GM21528 (cell line): ENCODE results near the gene NCOR1.
"Not testable (repeated sequence)": the region's sequence is repeated elsewhere in the genome, so short reads cannot be mapped to it uniquely, and the experiment has no call there.

Experiments used
- ATAC-seq: cut with Tn5 transposase; IDR thresholded peaks from one replicate; pipeline ENCODE4 v1.9.1; 2021; ENCODE audit warnings: mild to moderate bottlenecking, moderate library complexity; ENCODE audit not compliant: unreplicated experiment, low FRiP score

Gene NCOR1

GRCh38 chr17:16215965-16216316 is 607 bp upstream of the NCOR1 start:
- no peak for ATAC-seq

GRCh38 chr17:16215002-16215272 is 397 bp downstream of the NCOR1 start:
- ATAC-seq, result peak; percentile 42

- ATAC-seq, result peak; percentile 13
Measured at GRCh38 chr17:16214190-16215001, 938 bp downstream of the NCOR1 start.

GRCh38 chr17:16212793-16213192 is 2.5 kb downstream of the NCOR1 start:
- no peak for ATAC-seq

GRCh38 chr17:16211590-16211989 is 3.7 kb downstream of the NCOR1 start:
- no peak for ATAC-seq

- ATAC-seq, result not testable (repeated sequence)
Measured at GRCh38 chr17:16204763-16205162, 10.6 kb downstream of the NCOR1 start.

GRCh38 chr17:16202554-16203500 is 12.5 kb downstream of the NCOR1 start:
- not testable (repeated sequence) for ATAC-seq

GRCh38 chr17:16201693-16202131 is 13.6 kb downstream of the NCOR1 start:
- ATAC-seq, result not testable (repeated sequence)

GRCh38 chr17:16199093-16199492 is 16.2 kb downstream of the NCOR1 start:
- no peak for ATAC-seq

GRCh38 chr17:16197276-16197675 is 18.1 kb downstream of the NCOR1 start:
- no peak for ATAC-seq

- ATAC-seq, result not testable (repeated sequence)
Measured at GRCh38 chr17:16194307-16194835, 21.0 kb downstream of the NCOR1 start.

- ATAC-seq, result no peak
Measured at GRCh38 chr17:16191604-16192003, 23.7 kb downstream of the NCOR1 start.

GRCh38 chr17:16190703-16191360 is 24.5 kb downstream of the NCOR1 start:
- no peak for ATAC-seq

GRCh38 chr17:16189791-16190348 is 25.5 kb downstream of the NCOR1 start:
- no peak for ATAC-seq

GRCh38 chr17:16187642-16188041 is 27.7 kb downstream of the NCOR1 start:
- ATAC-seq, result no peak

GRCh38 chr17:16181581-16181980 is 33.8 kb downstream of the NCOR1 start:
- ATAC-seq, result no peak

GRCh38 chr17:16178836-16179235 is 36.5 kb downstream of the NCOR1 start:
- no peak for ATAC-seq

- ATAC-seq, result no peak
Measured at GRCh38 chr17:16171613-16172012, 43.7 kb downstream of the NCOR1 start.

GRCh38 chr17:16166766-16167165 is 48.6 kb downstream of the NCOR1 start:
- ATAC-seq, result not testable (repeated sequence)

- ATAC-seq, result no peak
Measured at GRCh38 chr17:16158714-16159113, 56.6 kb downstream of the NCOR1 start.
